OCI-LY7 (cell line): ENCODE measurements around the gene KIF1B.

Experiments
- EZH2phosphoT487 ChIP-seq: fragments of 200-600 bp; sonication (generic); IDR thresholded peaks from 2 replicates; pipeline ENCODE4 v1.6.1; 2018; ENCODE audit warnings: low read depth, borderline replicate concordance, mild to moderate bottlenecking, mixed run types, antibody characterized with exemption, low read length, moderate library complexity, mixed read lengths
- TF ChIP-seq, protein P1 (sequence below): fragments of 200-600 bp; sonication (generic); conservative IDR thresholded peaks from 2 replicates; pipeline ENCODE4 v1.5.1; 2014; ENCODE audit warnings: mild to moderate bottlenecking, antibody characterized with exemption, low read length, moderate library complexity, mixed read lengths

DNA sequence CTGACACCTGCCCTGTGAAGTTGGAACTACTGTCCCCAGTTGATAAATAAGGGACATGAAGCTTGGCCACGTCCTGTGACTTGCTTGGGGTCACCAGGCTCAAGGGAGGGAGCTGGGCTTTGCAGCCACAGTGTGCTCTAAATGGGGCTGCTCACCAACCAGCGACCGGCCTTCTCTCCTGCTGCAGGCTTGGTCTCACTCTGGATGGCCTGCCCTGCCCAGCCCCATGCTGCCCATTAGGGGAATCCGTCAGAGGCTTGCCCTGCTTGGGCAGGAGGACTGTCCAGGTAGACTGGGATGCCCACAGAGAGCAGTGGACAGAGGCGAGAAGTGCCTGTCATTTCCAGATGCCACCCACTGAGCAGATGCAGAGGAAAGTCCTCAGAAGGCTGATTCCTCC, 218.6 kb downstream of the KIF1B start:
- TF ChIP-seq, protein P1, sequence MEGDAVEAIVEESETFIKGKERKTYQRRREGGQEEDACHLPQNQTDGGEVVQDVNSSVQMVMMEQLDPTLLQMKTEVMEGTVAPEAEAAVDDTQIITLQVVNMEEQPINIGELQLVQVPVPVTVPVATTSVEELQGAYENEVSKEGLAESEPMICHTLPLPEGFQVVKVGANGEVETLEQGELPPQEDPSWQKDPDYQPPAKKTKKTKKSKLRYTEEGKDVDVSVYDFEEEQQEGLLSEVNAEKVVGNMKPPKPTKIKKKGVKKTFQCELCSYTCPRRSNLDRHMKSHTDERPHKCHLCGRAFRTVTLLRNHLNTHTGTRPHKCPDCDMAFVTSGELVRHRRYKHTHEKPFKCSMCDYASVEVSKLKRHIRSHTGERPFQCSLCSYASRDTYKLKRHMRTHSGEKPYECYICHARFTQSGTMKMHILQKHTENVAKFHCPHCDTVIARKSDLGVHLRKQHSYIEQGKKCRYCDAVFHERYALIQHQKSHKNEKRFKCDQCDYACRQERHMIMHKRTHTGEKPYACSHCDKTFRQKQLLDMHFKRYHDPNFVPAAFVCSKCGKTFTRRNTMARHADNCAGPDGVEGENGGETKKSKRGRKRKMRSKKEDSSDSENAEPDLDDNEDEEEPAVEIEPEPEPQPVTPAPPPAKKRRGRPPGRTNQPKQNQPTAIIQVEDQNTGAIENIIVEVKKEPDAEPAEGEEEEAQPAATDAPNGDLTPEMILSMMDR = no peak
- TF ChIP-seq EZH2phosphoT487 = no peak
